HCT116 (cell line): ENCODE data around the gene PTOV1. TPM values are rescaled to one million over a fixed set of nuclear protein-coding genes. Genes with fewer than 3 reads are reported as not detected.

Source experiments
- ATAC-seq: fragments of 200-7000 bp; cut with Tn5 transposase; 2 replicates; pipeline ENCODE4 v1.9.1; 2020; ENCODE audit warnings: mild to moderate bottlenecking, moderate library complexity
- BruUV-seq: library from RNA; stranded (reverse); fragments of 400-500 nt; replicated peaks from 2 replicates; lab custom pipeline; 2021; lab: Mats Ljungman, UMichigan
- CTCF ChIA-PET: fragments of 300-600 bp; sonication (Branson Sonifier 250); formaldehyde crosslinking; loops from one replicate; lab custom pipeline; 2021; ENCODE audit warnings: antibody characterized with exemption; lab: Charles Lee
- POLR2A ChIA-PET: fragments of 300-600, 350-600 bp; sonication (Branson Sonifier 250); formaldehyde crosslinking; loops from one replicate; lab custom pipeline; 2021; ENCODE audit warnings: antibody characterized with exemption; lab: Charles Lee
- RAD21 ChIA-PET, 2 experiments: fragments of 300-600 bp; sonication (Branson Sonifier 250); formaldehyde crosslinking; loops; one replicate each; lab custom pipeline; 2023; ENCODE audit warnings: low total read pairs in 2 of 2; ENCODE audit not compliant: uncharacterized antibody in 2 of 2, unreplicated experiment in 2 of 2, low non-redundant PET in 1 of 2; lab: Charles Lee
- DNase-seq: peaks from one replicate; pipeline ENCODE4 v3.0.0-alpha.2; 2010; ENCODE audit warnings: low read depth, low spot score
- H2AFZ ChIP-seq: fragments of 200-600 bp; shearing (Covaris generic), sonication (generic); 2 replicates; pipeline ENCODE4 v1.6.1; 2017; ENCODE audit warnings: low read depth, mixed run types, mixed read lengths, antibody characterized with exemption, low read length; ENCODE audit not compliant: poor library complexity, severe bottlenecking
- H3K27ac ChIP-seq: 2 replicates; pipeline ENCODE4 v1.5.1; 2012; ENCODE audit warnings: low read depth, low read length
- H3K27me3 ChIP-seq: fragments of 200-600 bp; sonication (generic); 2 replicates; pipeline ENCODE4 v1.6.1; 2016; ENCODE audit warnings: mixed run types, low read length, mixed read lengths; ENCODE audit not compliant: insufficient read depth
- H3K36me3 ChIP-seq, 2 experiments: fragments of 200-500 bp in 1 of 2; fragments of 200-600 bp in 1 of 2; sonication (Bioruptor generic) in 1 of 2; sonication (generic) in 1 of 2; 2 replicates each; pipeline versions ENCODE4 v1.5.1 to v1.6.1; 2014 to 2016; ENCODE audit warnings: low read length in 2 of 2, inconsistent platforms in 1 of 2, mixed read lengths in 1 of 2, mixed run types in 1 of 2; ENCODE audit not compliant: insufficient read depth in 2 of 2, control insufficient read depth in 1 of 2
- H3K4me1 ChIP-seq, 2 experiments: fragments of 200-600 bp in 1 of 2; sonication (generic) in 1 of 2; 2 replicates each; pipeline versions ENCODE4 v1.5.1 to v1.6.1; 2012 to 2017; ENCODE audit warnings: low read length in 2 of 2, inconsistent platforms in 1 of 2, mild to moderate bottlenecking in 1 of 2, mixed read lengths in 1 of 2, mixed run types in 1 of 2, moderate library complexity in 1 of 2; ENCODE audit not compliant: insufficient read depth in 2 of 2, control insufficient read depth in 1 of 2
- H3K4me2 ChIP-seq: fragments of 200-600 bp; sonication (generic); 2 replicates; pipeline ENCODE4 v1.6.1; 2017; ENCODE audit warnings: mixed run types, low read length, mixed read lengths
- H3K4me3 ChIP-seq, 2 experiments: fragments of 200-600 bp in 1 of 2; sonication (generic) in 1 of 2; replicated peaks in 1 of 2; 2 replicates each; pipeline ENCODE4 v1.5.1; 2011 to 2016; ENCODE audit warnings: low read length in 2 of 2, control low read depth in 1 of 2, low read depth in 1 of 2, mild to moderate bottlenecking in 1 of 2, mixed read lengths in 1 of 2, mixed run types in 1 of 2
- H3K79me2 ChIP-seq: fragments of 200-600 bp; sonication (generic); 2 replicates; pipeline ENCODE4 v1.6.1; 2017; ENCODE audit warnings: mild to moderate bottlenecking, mixed run types, low read length, moderate library complexity, mixed read lengths; ENCODE audit not compliant: insufficient read depth
- H3K9ac ChIP-seq: fragments of 200-600 bp; sonication (generic); 2 replicates; pipeline ENCODE4 v1.6.1; 2016; ENCODE audit warnings: low read length, mixed read lengths
- H3K9me2 ChIP-seq: fragments of 200-600 bp; sonication (generic), shearing (Covaris generic); 2 replicates; pipeline ENCODE4 v1.6.1; 2017; ENCODE audit warnings: mixed run types, mild to moderate bottlenecking, moderate library complexity; ENCODE audit not compliant: insufficient read depth
- H3K9me3 ChIP-seq, 2 experiments: fragments of 200-500 bp in 1 of 2; fragments of 200-600 bp in 1 of 2; sonication (Bioruptor generic) in 1 of 2; sonication (generic) in 1 of 2; 2 replicates each; pipeline ENCODE4 v1.6.1; 2014 to 2017; ENCODE audit warnings: low read length in 2 of 2, mixed read lengths in 2 of 2, inconsistent platforms in 1 of 2, low read depth in 1 of 2, mild to moderate bottlenecking in 1 of 2, mixed run types in 1 of 2, moderate library complexity in 1 of 2; ENCODE audit not compliant: control insufficient read depth in 1 of 2, insufficient read depth in 1 of 2
- H4K20me1 ChIP-seq: fragments of 200-600 bp; sonication (generic), shearing (Covaris generic); 2 replicates; pipeline ENCODE4 v1.6.1; 2017; ENCODE audit warnings: mixed run types, mild to moderate bottlenecking, moderate library complexity; ENCODE audit not compliant: insufficient read depth
- ATF3 ChIP-seq: IDR thresholded peaks from 2 replicates; pipeline ENCODE4 v1.6.1; 2012
- CEBPB ChIP-seq: IDR thresholded peaks from 2 replicates; pipeline ENCODE4 v1.6.1; 2012; ENCODE audit warnings: low read depth
- EGR1 ChIP-seq: IDR thresholded peaks from 2 replicates; pipeline ENCODE4 v1.6.1; 2012; ENCODE audit warnings: low read depth
- POLR2AphosphoS5 ChIP-seq: IDR thresholded peaks from 2 replicates; pipeline ENCODE4 v1.6.1; 2011; ENCODE audit warnings: mild to moderate bottlenecking, low read depth, low read length, moderate library complexity
- SIN3A ChIP-seq: IDR thresholded peaks from 2 replicates; pipeline ENCODE4 v1.6.1; 2012; ENCODE audit warnings: low read depth
- SP1 ChIP-seq: IDR thresholded peaks from 2 replicates; pipeline ENCODE4 v1.6.1; 2012; ENCODE audit warnings: low read depth
- TCF7L2 ChIP-seq: IDR thresholded peaks from 2 replicates; pipeline ENCODE4 v1.7.0; 2011; ENCODE audit warnings: borderline replicate concordance, inconsistent platforms; ENCODE audit not compliant: insufficient read depth, insufficient read length; ENCODE audit errors: extremely low read depth
- YY1 ChIP-seq: IDR thresholded peaks from 2 replicates; pipeline ENCODE4 v1.6.1; 2011; ENCODE audit warnings: low read length, low read depth, moderate library complexity, mild to moderate bottlenecking; ENCODE audit not compliant: insufficient replicate concordance; ENCODE audit errors: extremely low read depth
- intact Hi-C: fragments of 100-400 bp; cut with micrococcal nuclease; formaldehyde crosslinking; loops from 2 replicates; pipeline ENCODE4 v1.10.0; 2022
- total RNA-seq: library from RNA; stranded (reverse); gene quantifications from one replicate; pipeline ENCODE4 v1.2.1, GENCODE V29; 2021; ENCODE audit not compliant: unreplicated experiment
- TF ChIP-seq, protein P1 (sequence below): IDR thresholded peaks from 2 replicates; pipeline ENCODE4 v1.6.1; 2012

PTOV1 gene
- total RNA-seq, 1 experiment from 2014 or later: 236 TPM

DNA sequence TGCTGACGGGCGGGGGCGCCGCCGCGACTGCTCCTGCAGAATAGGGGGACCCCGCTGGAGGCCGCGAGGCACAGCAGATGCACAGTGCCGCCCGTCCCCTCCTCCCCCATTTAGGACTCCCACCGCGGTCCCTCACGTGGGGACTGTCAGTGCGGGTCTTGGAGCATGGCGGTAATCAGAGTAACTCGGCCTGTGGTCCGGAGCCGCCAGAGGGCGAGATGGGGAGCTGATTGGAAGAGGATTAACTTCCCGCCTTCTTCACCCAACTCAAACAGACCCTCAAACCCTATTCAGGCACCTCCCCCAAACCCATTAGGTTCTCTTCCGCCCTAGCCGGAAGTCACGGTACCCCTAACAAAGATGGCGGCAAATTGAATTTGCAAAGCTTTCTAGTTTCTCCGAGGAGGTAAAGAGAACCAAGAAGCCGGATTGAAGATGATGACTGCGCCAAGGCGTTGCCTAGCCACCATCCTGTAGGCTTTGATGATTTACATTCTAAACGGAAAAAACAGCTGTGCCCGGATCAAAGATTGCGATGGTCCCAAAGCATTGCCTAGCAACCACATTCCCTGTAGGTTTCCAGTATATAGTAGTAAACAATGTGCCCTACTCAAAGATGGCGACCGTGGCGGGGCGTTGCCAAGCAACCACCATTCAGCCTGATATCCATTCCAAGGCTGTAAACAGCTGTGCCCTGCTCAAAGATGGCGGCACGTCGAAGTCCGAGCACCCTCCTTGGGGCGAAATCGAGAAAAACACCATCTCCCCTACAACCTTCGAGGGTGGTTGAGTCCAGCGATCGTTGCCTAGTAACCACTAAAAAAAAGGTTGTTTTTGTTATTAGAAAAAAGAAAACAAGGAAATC lies 37.7 kb upstream of the PTOV1 start, which contains the start of gene FUZ:
Gene FUZ (minus strand): TSS at position 296 of the 865 bp plus-strand sequence. CDS start 186 bp downstream, at position 110.
- intact Hi-C loops: no loop called here
- no peaks in the 10 kb centered on the region for H3K27me3 ChIP-seq
- peak within 1 kb of the TSS; percentile 99 for H2AFZ ChIP-seq
- peaks cover 15 to 44% of the 10 kb centered on the region in 2 experiments for H3K4me1 ChIP-seq
- H3K4me3 ChIP-seq: peak within 1 kb of the TSS; percentile 36 to 49
- peak within 1 kb of the TSS; percentile 49; the same call in 1 of the 2 replicates for H3K9ac ChIP-seq
- no peaks in the 10 kb centered on the region for H4K20me1 ChIP-seq
- H3K4me2 ChIP-seq: peak within 1 kb of the TSS; percentile 78
- no peaks in the 10 kb centered on the region for H3K36me3 ChIP-seq
- H3K9me3 ChIP-seq: no peaks in the 10 kb centered on the region
- BruUV-seq: no TSS peak
- peak within 1 kb of the TSS; percentile 47 for H3K27ac ChIP-seq
- peak; percentile 63 for ATAC-seq
- ChIA-PET POLR2A (no interaction called here), CTCF (no interaction called here), RAD21 (no interaction called here)
- no peaks in the 10 kb centered on the region for H3K9me2 ChIP-seq
- H3K79me2 ChIP-seq: peaks cover 1% of the 10 kb centered on the region; the same call in 1 of the 2 replicates
- peak; percentile 99 for TF ChIP-seq YY1
- peak; percentile 53; the same call in 1 of the 2 replicates for TF ChIP-seq SP1
- TF ChIP-seq POLR2AphosphoS5: peak; percentile 45; the same call in 1 of the 2 replicates
- TF ChIP-seq SIN3A: no peak
- peak; percentile 89 for TF ChIP-seq TCF7L2
- peak; percentile 90 for TF ChIP-seq EGR1
- TF ChIP-seq, protein P1, sequence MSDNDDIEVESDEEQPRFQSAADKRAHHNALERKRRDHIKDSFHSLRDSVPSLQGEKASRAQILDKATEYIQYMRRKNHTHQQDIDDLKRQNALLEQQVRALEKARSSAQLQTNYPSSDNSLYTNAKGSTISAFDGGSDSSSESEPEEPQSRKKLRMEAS: no peak; the same call in 1 of the 2 replicates
- no peak for TF ChIP-seq ATF3
- TF ChIP-seq CEBPB: no peak
- DNase-seq: peak; percentile 98
